ENCODE results near the gene PARD6G.

Gene PARD6G

DNA sequence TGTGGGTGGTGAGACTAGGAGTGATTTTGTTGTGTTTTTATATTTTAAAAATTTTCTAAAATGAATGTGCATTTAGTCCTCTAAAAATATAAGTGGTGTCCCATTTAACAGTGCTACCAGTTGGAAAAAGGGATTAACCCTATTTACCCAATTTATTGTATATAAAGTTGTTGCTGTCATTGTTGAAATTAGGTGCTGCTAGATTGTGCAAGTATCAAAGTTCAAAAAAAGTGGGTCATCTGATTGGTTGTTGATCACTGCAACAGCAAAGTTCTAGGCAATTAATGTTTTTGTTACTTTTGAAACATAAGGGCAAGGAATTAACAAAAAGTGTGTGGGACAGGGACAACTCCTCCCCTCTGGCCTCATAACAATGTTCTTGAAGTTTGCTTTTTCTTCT lies 97.6 kb downstream of the PARD6G start:
- ChIA-PET POLR2A (no interaction called here), CTCF (no interaction called here)
- DNase-seq (ENCODE audit: extremely low spot score): no peak
- TF ChIP-seq, protein P1, sequence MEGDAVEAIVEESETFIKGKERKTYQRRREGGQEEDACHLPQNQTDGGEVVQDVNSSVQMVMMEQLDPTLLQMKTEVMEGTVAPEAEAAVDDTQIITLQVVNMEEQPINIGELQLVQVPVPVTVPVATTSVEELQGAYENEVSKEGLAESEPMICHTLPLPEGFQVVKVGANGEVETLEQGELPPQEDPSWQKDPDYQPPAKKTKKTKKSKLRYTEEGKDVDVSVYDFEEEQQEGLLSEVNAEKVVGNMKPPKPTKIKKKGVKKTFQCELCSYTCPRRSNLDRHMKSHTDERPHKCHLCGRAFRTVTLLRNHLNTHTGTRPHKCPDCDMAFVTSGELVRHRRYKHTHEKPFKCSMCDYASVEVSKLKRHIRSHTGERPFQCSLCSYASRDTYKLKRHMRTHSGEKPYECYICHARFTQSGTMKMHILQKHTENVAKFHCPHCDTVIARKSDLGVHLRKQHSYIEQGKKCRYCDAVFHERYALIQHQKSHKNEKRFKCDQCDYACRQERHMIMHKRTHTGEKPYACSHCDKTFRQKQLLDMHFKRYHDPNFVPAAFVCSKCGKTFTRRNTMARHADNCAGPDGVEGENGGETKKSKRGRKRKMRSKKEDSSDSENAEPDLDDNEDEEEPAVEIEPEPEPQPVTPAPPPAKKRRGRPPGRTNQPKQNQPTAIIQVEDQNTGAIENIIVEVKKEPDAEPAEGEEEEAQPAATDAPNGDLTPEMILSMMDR (IDR thresholded peaks at IDR 0.05; ENCODE audit: control extremely low read depth, extremely low read depth, low read depth, missing control alignments): no peak

DNA sequence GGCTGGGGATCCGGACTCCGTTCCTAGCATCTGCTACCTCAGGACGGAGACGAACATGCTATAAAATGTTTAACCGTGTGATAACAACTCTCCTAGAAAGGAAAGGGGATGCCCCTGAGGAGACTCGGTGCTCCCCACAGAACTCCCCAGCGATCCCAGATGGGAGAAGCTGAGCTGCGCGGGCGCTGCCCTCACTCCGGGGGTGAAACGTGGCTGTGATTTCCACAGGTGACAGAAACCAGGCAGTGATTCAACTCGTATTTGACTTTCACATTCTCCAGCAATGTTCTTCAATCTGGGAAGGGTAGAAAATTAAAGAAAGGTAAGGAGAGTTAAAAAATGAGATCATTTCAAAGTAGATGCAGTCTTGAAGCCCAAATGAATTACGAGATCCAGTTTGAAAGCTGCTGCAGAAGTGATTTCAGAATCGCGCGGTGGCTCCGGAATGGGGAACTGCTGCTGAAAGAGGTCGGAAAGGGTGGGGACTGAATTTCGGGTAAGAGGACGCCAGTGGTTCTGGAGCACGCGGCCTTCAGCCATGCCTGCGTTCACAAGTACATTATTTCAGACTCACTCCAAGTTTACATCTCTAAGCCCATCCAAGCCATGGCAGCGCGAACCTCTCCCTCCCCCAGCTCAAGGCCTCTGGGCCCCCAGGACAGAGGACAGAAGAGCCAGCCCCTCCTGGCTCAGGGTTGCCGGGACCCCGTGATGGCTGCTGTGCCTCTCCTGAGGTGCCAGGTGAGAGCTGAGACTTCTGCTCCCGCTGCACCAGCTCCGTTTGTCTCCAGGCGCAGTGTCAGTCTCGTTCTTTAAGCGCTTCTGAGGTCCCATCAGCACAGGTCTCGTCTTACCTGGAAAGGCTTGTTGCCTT lies 98.8 kb downstream of the PARD6G start:
- POLR2A ChIA-PET: interaction anchor here (0.7 to 1.5 kb wide), 6 partner anchors 11 to 163 kb away, joined by 3 to 6 read pairs (median 4); partner anchors contain the start of genes ADNP2 and RBFA
- DNase-seq (ENCODE audit: extremely low spot score): no peak
- CTCF ChIA-PET: interaction anchor here (1.0 to 2.9 kb wide), 2 partner anchors 9 to 11 kb away, joined by 6 to 10 read pairs; no protein-coding TSS in a partner anchor
- TF ChIP-seq, protein P1 (IDR thresholded peaks at IDR 0.05; ENCODE audit: control extremely low read depth, extremely low read depth, low read depth, missing control alignments): no peak

DNA sequence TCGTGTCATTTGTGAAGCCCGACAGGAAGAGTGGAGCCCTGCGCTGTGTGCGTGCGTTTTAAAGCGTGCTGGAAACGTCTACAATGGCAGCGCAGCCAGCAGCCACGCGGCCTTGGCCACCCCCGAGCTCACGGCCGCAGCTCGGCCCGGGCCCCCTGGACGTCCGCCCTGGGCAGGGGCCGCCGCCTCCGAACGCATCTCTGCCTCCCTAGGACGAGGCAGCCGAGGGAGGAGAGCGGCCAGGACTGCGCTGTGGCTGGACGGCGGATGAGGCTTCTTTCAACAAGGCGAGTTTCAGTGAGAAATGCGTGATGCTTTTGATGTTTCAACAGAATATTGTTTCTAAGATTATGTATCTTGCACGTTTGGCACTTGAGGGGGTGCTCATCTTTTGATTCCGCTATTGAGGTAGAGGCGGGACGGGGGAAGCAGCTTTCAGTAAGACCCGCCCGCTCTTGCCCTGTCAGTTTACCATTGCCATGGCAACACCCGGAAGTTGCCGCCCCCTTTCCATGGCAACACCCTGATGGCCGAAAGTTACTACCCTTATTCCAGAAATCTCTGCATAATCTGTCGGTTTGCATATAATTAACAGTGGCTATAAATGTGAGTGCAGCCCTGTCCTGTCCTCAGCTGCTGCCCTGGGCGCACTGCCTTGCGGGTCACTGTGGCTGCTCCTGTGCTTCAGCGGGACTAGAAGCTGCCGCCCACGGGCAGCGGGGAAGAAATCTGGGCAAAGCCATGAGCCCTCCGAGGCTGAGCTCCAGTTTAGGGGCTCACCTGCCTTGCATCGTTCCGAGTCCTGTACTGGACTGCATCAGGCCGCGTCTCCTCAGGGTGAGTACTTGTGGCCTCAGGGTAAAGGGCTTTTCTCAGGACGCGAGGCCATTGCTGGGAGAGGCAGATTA lies 99.6 kb downstream of the PARD6G start:
- ChIA-PET CTCF (interaction anchor here (1.5 to 2.9 kb wide), 2 partner anchors 8 to 10 kb away, joined by 3 to 10 read pairs; no protein-coding TSS in a partner anchor), POLR2A (interaction anchor here (0.5 to 1.5 kb wide), 10 partner anchors 10 to 162 kb away, joined by 3 to 6 read pairs (median 4); partner anchors contain the start of genes ADNP2, PARD6G and RBFA)
- peak; percentile 76 for DNase-seq (ENCODE audit: extremely low spot score)
- TF ChIP-seq, protein P1 (IDR thresholded peaks at IDR 0.05; ENCODE audit: control extremely low read depth, extremely low read depth, low read depth, missing control alignments): no peak

DNA sequence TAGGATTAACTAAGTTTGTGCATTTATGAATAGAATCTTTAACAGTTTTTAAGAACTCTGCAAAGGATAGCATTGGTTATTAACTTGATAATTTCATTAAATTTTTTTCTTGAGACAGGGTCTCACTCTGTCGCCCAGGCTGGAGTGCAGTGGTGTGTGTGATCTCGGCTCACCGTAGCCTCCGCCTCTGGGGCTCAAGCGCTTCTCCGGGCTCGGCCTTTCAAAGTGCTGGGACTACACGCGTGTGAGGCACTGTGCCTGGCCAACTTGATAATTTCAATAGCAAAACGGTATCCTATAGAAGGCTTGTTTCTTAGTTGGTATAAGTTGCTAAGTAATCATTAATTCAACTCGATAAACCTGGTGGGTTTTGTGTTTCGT lies 100.3 kb downstream of the PARD6G start:
- TF ChIP-seq, protein P1 (IDR thresholded peaks at IDR 0.05; ENCODE audit: control extremely low read depth, extremely low read depth, low read depth, missing control alignments): no peak
- POLR2A ChIA-PET: interaction anchor here (0.7 to 1.3 kb wide), 6 partner anchors 9 to 161 kb away, joined by 3 to 6 read pairs (median 4); no protein-coding TSS in a partner anchor
- CTCF ChIA-PET: interaction anchor here (1.5 to 2.9 kb wide), 2 partner anchors 8 to 11 kb away, joined by 3 to 10 read pairs; no protein-coding TSS in a partner anchor
- DNase-seq (ENCODE audit: extremely low spot score): no peak

DNA sequence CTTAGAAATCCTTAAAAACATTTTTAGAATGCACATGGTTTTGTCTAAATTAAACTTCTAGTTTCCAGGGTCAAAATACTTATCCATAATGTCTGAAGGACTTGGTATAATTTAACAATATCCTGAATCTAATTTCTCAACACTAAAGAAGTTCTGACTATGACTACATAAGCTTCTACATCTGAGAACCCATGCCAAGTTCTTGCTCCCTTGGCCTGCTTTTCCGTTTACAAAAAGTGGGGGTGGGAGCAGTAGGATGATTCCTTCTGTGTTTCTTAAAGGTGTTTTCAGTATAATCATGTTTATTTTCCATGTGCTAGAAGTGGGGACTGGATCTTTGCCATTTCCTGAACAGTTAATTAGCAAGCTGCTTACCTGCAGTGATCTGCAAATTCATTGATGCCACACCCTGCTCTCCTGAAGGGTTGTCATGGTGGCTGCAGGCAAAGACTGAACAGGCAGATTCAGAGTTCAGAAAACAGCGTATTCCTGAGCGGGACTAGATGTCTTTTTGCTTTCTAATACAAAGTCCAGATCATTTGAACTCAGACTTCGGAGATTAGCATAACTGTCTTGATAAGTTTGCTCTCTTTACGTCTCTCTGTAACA lies 102.0 kb downstream of the PARD6G start:
- CTCF ChIA-PET: interaction anchor here (1.1 to 7.1 kb wide), 3 partner anchors 12 to 18 kb away, joined by 3 to 42 read pairs (median 3); no protein-coding TSS in a partner anchor
- DNase-seq (ENCODE audit: extremely low spot score): no peak
- TF ChIP-seq, protein P1 (IDR thresholded peaks at IDR 0.05; ENCODE audit: control extremely low read depth, extremely low read depth, low read depth, missing control alignments): no peak
- POLR2A ChIA-PET: no interaction called here

All from GM10248 (cell line).